Esophagus (tissue), 2 donors: ENCODE measurements around the gene GTF3A. TPM values are rescaled to one million over a fixed set of nuclear protein-coding genes. Genes with fewer than 3 reads are reported as not detected.

ENCODE experiments used
- H3K27ac ChIP-seq, 2 donors: one replicate each; pipeline ENCODE4 v1.5.1; 2013; ENCODE audit warnings: low read depth in 2 of 2, mild to moderate bottlenecking in 2 of 2, inconsistent platforms in 1 of 2, low read length in 1 of 2, moderate library complexity in 1 of 2
- H3K27me3 ChIP-seq, 2 donors: one replicate each; pipeline ENCODE4 v1.6.1; 2013; ENCODE audit warnings: low read length in 2 of 2, control low read depth in 1 of 2, mild to moderate bottlenecking in 1 of 2; ENCODE audit not compliant: insufficient read depth in 2 of 2, control insufficient read depth in 1 of 2
- H3K36me3 ChIP-seq, 2 donors: one replicate each; pipeline ENCODE4 v1.6.1; 2013; ENCODE audit warnings: low read length in 1 of 2; ENCODE audit not compliant: control insufficient read depth in 2 of 2, insufficient read depth in 2 of 2
- H3K4me1 ChIP-seq, 2 donors: one replicate each; pipeline ENCODE4 v1.6.1; 2013; ENCODE audit warnings: low read length in 1 of 2; ENCODE audit not compliant: control insufficient read depth in 2 of 2, insufficient read depth in 2 of 2
- H3K4me3 ChIP-seq, 2 donors: one replicate each; pipeline ENCODE4 v1.5.1; 2013; ENCODE audit warnings: low read length in 2 of 2, mild to moderate bottlenecking in 2 of 2, low read depth in 1 of 2, moderate library complexity in 1 of 2
- H3K9me3 ChIP-seq, 2 donors: one replicate each; pipeline ENCODE4 v1.6.1; 2013; ENCODE audit warnings: mild to moderate bottlenecking in 2 of 2, low read depth in 1 of 2, low read length in 1 of 2, moderate library complexity in 1 of 2; ENCODE audit not compliant: control insufficient read depth in 2 of 2, insufficient read depth in 1 of 2
- WGBS, 2 donors: extraction: QIAGEN DNeasy Blood & Tissue Kit; methylation state at CpG; one replicate each; pipeline ENCODE4 v1.1.7; 2013; 5-methylcytosine and 5-hydroxymethylcytosine counted together
- polyA plus RNA-seq, 2 donors: library from polyadenylated mRNA; stranded (reverse); fragments of 200-250 nt; gene quantifications; one replicate each; pipeline ENCODE4 v1.2.3, GENCODE V29; 2013
- donor health status: healthy with polysubstance abuse.
- donor health status: Bipolar disorder and iron deficiency.

Gene GTF3A
- polyA plus RNA-seq, 2 donors = 80.4 to 147 TPM

GRCh38 chr13:27421101-27421871, 3.1 kb upstream of the GTF3A start:
- Histone ChIP-seq H3K9me3 (no peaks in the 10 kb centered on the region), H3K27ac (no peak overlapping the region), H3K27me3 (peaks cover 0 to 3% of the 10 kb centered on the region in 2 donors), H3K4me1 (peaks cover 0 to 7% of the 10 kb centered on the region in 2 donors), H3K36me3 (no peaks in the 10 kb centered on the region), H3K4me3 (no peak overlapping the region)
- 92% methylated on average over 8 of the region's 8 CpGs for WGBS, 2 donors

GRCh38 chr13:27423333-27423732, 1.1 kb upstream of the GTF3A start:
- no peak overlapping the region for H3K4me3 ChIP-seq
- peaks cover 0 to 17% of the 10 kb centered on the region in 2 donors for H3K4me1 ChIP-seq
- WGBS, 2 donors = 79 to 83% methylated on average over 7 of the region's 7 CpGs
- H3K27ac ChIP-seq = no peak overlapping the region
- peaks cover 0 to 3% of the 10 kb centered on the region in 2 donors for H3K27me3 ChIP-seq
- peaks cover 0 to 2% of the 10 kb centered on the region in 2 donors for H3K36me3 ChIP-seq
- H3K9me3 ChIP-seq = no peaks in the 10 kb centered on the region

DNA sequence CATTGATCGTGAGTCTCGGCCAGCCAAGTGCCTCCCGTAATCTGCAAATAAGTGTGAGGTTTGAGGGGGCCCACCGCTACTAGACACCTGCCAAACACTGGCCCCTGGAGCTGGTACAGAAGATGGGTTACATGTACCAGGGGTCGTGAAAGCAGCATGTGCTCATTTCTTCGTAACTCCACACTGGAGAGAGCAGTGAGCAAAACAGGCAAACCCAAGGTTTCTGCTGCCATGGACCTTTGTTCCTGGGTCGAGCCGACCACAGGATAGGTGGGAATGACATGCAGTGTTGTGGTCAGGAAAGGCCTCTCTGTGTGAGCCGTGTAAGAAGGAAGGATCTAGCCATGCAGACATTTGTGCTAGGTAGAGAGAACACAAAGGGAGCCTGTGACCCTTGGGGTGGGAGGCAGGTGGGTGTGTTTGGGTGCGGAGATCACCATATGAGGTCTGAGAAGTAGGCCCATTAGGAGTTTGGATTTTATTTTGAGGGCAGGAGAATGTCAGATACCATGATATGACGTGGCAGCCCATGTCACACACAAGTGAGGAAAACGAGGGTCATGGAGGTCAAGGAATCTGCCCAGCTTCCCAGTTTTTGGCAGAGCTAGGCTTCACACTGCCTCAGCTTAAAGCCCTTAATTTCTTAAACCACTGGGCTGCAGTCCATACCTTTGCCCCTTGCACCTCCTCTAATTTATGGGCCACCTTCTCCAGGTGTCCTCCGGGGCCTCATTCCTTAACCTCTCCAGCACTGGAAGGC, 919 bp downstream of the GTF3A start:
- Histone ChIP-seq H3K4me3 (peak overlapping the region; percentile 61 to 90), H3K27me3 (no peaks in the 10 kb centered on the region), H3K36me3 (peaks cover 0 to 6% of the 10 kb centered on the region in 2 donors), H3K4me1 (peaks cover 0 to 17% of the 10 kb centered on the region in 2 donors), H3K9me3 (no peaks in the 10 kb centered on the region), H3K27ac (peak overlapping the region; percentile 96 to 99)
- 19 to 24% methylated on average over 13 of the region's 13 CpGs for WGBS, 2 donors

DNA sequence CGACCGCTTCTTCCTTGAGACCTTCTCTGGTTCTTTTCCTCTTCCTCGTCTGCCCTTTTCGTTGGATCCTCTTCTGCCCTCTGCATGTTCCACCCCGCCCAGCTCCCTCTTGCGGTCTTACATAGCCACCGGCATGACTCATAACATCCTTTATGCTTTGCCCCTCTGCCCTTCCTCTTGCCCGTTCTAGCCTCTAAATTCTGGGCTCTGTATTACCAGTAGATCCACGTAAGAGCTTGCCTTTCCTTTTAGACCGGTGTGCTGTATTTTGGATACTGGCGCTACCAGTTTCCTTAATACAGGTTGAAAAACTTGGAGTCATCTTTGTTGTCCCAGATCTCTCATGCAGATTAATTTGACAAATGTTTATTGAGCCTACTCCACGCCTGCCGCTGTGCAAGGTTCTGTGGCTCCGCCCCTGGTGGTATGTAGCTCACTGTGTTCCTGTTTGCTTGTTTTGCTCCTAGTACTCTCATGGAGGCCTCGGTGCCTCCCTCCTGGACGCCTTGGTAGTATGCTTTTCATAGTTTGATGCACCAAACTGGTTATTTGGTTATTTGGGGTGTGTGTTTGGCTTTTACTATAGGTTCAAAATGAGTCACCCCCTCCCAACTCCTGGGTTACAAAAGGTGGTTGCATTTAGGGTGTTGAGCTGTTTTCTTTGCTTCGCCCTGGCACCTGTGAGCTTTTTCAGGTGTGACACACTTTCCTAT, 1.7 kb downstream of the GTF3A start:
- Histone ChIP-seq H3K36me3 (peaks cover 0 to 7% of the 10 kb centered on the region in 2 donors), H3K27me3 (no peaks in the 10 kb centered on the region), H3K9me3 (no peaks in the 10 kb centered on the region), H3K4me3 (peak overlapping the region; percentile 61 to 90), H3K4me1 (peaks cover 0 to 17% of the 10 kb centered on the region in 2 donors), H3K27ac (peak overlapping the region; percentile 96 to 99)
- 10 to 17% methylated on average over 17 of the region's 17 CpGs for WGBS, 2 donors

DNA sequence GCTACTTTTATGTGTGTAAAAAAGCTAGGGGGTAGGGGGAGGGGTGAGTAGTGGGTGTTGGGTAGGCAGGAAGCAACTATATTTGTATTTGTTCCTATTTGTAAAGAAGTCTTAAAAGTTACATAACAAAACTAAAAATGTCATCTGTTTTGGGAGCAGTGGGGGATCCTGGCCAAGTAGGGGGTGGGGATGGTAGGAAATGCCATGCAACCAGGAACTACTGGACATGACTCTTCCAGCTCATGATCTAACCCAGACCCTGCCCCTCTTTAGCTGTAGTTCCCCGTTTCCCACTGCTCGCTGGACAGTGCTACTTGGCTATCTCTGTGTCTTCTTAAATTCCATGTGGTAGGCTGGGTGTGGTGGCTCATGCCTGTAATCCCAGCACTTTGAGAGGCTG, 3.2 kb downstream of the GTF3A start:
- no peaks in the 10 kb centered on the region for H3K9me3 ChIP-seq
- H3K27ac ChIP-seq = peak overlapping the region; percentile 96 to 99
- peaks cover 3 to 15% of the 10 kb centered on the region in 2 donors for H3K36me3 ChIP-seq
- H3K27me3 ChIP-seq = no peaks in the 10 kb centered on the region
- peaks cover 0 to 17% of the 10 kb centered on the region in 2 donors for H3K4me1 ChIP-seq
- WGBS, 2 donors = 83 to 90% methylated on average over 2 of the region's 2 CpGs
- H3K4me3 ChIP-seq = no peak overlapping the region

DNA sequence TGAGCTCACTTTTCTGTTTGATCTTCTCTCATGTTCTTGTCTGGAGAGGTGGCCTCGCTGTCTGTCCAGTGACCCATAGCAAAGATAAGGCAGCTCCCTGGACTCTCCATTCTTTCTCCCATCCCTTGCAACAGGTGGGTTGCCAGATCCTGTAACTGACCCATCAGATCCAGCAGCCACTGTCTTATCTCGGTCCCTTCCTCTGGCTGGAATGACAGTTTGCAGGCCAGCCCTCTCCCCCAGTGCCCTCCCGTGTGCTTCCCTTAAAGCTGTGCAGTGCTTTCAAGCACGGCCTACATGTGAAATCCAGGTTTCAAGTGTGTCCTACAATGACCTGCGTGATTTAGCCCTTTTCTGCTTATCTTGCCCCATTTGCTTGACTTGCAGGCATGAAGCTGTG, 3.7 kb downstream of the GTF3A start:
- H3K27me3 ChIP-seq = no peaks in the 10 kb centered on the region
- 90 to 91% methylated on average over 5 of the region's 5 CpGs for whole genome bisulfite sequencing, 2 donors
- peaks cover 0 to 17% of the 10 kb centered on the region in 2 donors for H3K4me1 ChIP-seq
- H3K4me3 ChIP-seq = no peak overlapping the region
- peak overlapping the region in 1 of 2 donors; percentile 6 for H3K27ac ChIP-seq
- no peaks in the 10 kb centered on the region for H3K9me3 ChIP-seq
- peaks cover 7 to 18% of the 10 kb centered on the region in 2 donors for H3K36me3 ChIP-seq

DNA sequence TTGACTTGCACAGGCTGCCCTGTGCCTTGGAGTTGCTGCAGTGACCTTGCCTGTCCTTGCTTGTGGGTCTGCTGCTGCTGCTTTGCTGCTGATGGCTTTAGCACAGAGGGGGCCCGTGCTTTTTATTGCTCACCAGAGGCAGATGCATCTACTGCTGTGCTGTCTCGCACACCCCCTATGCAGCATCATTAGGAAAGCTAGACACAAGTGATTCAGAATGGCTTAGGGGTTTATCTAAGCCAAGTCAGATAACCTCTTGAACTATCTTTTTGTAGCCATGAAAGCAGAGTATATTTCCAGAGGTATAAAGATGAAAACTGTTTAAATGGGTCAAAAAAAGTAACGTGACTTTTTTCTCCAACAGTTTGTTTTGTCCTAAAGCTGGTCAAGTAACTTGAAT, 7.8 kb downstream of the GTF3A start:
- H3K9me3 ChIP-seq = no peaks in the 10 kb centered on the region
- peaks cover 14 to 33% of the 10 kb centered on the region in 2 donors for H3K36me3 ChIP-seq
- H3K4me3 ChIP-seq = no peak overlapping the region
- WGBS, 2 donors = 88 to 90% methylated on average over 3 of the region's 3 CpGs
- no peak overlapping the region for H3K27ac ChIP-seq
- peaks cover 0 to 5% of the 10 kb centered on the region in 2 donors for H3K4me1 ChIP-seq
- H3K27me3 ChIP-seq = no peaks in the 10 kb centered on the region

- H3K4me3 ChIP-seq = no peak overlapping the region
- no peaks in the 10 kb centered on the region for H3K27me3 ChIP-seq
- H3K36me3 ChIP-seq = peaks cover 14 to 33% of the 10 kb centered on the region in 2 donors
- no peaks in the 10 kb centered on the region for H3K9me3 ChIP-seq
- no peak overlapping the region for H3K27ac ChIP-seq
- WGBS, 2 donors = 78 to 80% methylated on average over 12 of the region's 12 CpGs
- peaks cover 0 to 2% of the 10 kb centered on the region in 2 donors for H3K4me1 ChIP-seq
These were observed 8.3 kb downstream of the GTF3A start for GRCh38 chr13:27432611-27433210.

GRCh38 chr13:27437126-27437525, 12.7 kb downstream of the GTF3A start:
- H3K4me3 ChIP-seq = no peak overlapping the region
- H3K27me3 ChIP-seq = no peaks in the 10 kb centered on the region
- peaks cover 20 to 25% of the 10 kb centered on the region in 2 donors for H3K36me3 ChIP-seq
- no peak overlapping the region for H3K27ac ChIP-seq
- peaks cover 0 to under 1% of the 10 kb centered on the region in 2 donors for H3K4me1 ChIP-seq
- WGBS, 2 donors = 88 to 91% methylated on average over 2 of the region's 2 CpGs
- H3K9me3 ChIP-seq = no peaks in the 10 kb centered on the region
